NCI-H460 (cell line): ENCODE results near the gene SMAD3. TPM values are rescaled to one million over a fixed set of nuclear protein-coding genes. Genes with fewer than 3 reads are reported as not detected.

ENCODE experiments used
- DNase-seq: peaks from one replicate; pipeline ENCODE4 v3.0.0-alpha.2; 2016; ENCODE audit warnings: low read depth; ENCODE audit errors: extremely low read depth
- total RNA-seq: library from RNA; depleted of rRNA; stranded (reverse); fragments of >200 nt; shearing (Covaris generic); gene quantifications from 2 replicates; pipeline ENCODE4 v1.2.3, GENCODE V29; 2014

SMAD3 gene
- total RNA-seq, 1 experiment from 2014 or later = 12.3 TPM

GRCh38 chr15:67080118-67080899 lies 14.9 kb downstream of the SMAD3 start:
- DNase-seq = no peak

- DNase-seq = no peak
Measured at GRCh38 chr15:67080900-67081431, 15.6 kb downstream of the SMAD3 start.

- no peak for DNase-seq
Measured at GRCh38 chr15:67082007-67082536, 16.7 kb downstream of the SMAD3 start.

GRCh38 chr15:67083135-67083762 lies 17.8 kb downstream of the SMAD3 start:
- DNase-seq = no peak

- DNase-seq = no peak
Measured at GRCh38 chr15:67084561-67084960, 19.2 kb downstream of the SMAD3 start.

- no peak for DNase-seq
Measured at GRCh38 chr15:67085237-67085817, 19.9 kb downstream of the SMAD3 start.

GRCh38 chr15:67085818-67086636 lies 20.6 kb downstream of the SMAD3 start:
- no peak for DNase-seq

- peak; percentile 48 for DNase-seq
Measured at GRCh38 chr15:67086637-67086914, 21.2 kb downstream of the SMAD3 start.

GRCh38 chr15:67087507-67088172 lies 22.2 kb downstream of the SMAD3 start:
- no peak for DNase-seq

GRCh38 chr15:67089217-67090193 lies 24.1 kb downstream of the SMAD3 start:
- DNase-seq = no peak

- DNase-seq = no peak
Measured at GRCh38 chr15:67090297-67091070, 25.1 kb downstream of the SMAD3 start.

- DNase-seq = peak; percentile 68
Measured at GRCh38 chr15:67091071-67091979, 25.9 kb downstream of the SMAD3 start.

GRCh38 chr15:67091980-67092677 lies 26.7 kb downstream of the SMAD3 start:
- DNase-seq = no peak

GRCh38 chr15:67092752-67093503 lies 27.5 kb downstream of the SMAD3 start:
- DNase-seq = no peak

- no peak for DNase-seq
Measured at GRCh38 chr15:67093504-67093862, 28.1 kb downstream of the SMAD3 start.
